Keratinocyte (primary cell): ENCODE results near the gene DIPK1A. TPM values are rescaled to one million over a fixed set of nuclear protein-coding genes. Genes with fewer than 3 reads are reported as not detected.
"Not testable (repeated sequence)": the region's sequence is repeated elsewhere in the genome, so short reads cannot be mapped to it uniquely, and the experiment has no call there.

Source experiments
- DNase-seq: peaks from one replicate; pipeline ENCODE4 v3.0.0-alpha.2; 2011; ENCODE audit warnings: low read depth, missing footprints, low spot score
- FAIRE-seq: peaks from 2 replicates; lab custom pipeline; 2011; peaks lifted over from hg19 to GRCh38; lab: Jason Lieb, UNC
- H2AFZ ChIP-seq: 2 replicates; pipeline ENCODE4 v1.6.0; 2012; ENCODE audit warnings: low read length, control low read depth, inconsistent platforms; ENCODE audit not compliant: control insufficient read depth
- H3K27ac ChIP-seq: 2 replicates; pipeline ENCODE4 v1.5.1; 2011; ENCODE audit warnings: low read length; ENCODE audit not compliant: control insufficient read depth, insufficient read depth
- H3K27me3 ChIP-seq: 3 replicates; pipeline ENCODE4 v1.6.0; 2011; ENCODE audit warnings: low read length; ENCODE audit not compliant: control insufficient read depth, insufficient read depth; ENCODE audit errors: extremely low read depth
- H3K36me3 ChIP-seq, 2 experiments: 2 replicates in 1 of 2; 3 replicates in 1 of 2; pipeline ENCODE4 v1.5.1; 2011; ENCODE audit warnings: low read length in 2 of 2, mild to moderate bottlenecking in 1 of 2; ENCODE audit not compliant: control insufficient read depth in 2 of 2, insufficient read depth in 2 of 2; ENCODE audit errors: extremely low read depth in 1 of 2
- H3K4me1 ChIP-seq: 3 replicates; pipeline ENCODE4 v1.5.1; 2011; ENCODE audit warnings: low read length; ENCODE audit not compliant: control insufficient read depth, insufficient read depth; ENCODE audit errors: extremely low read depth
- H3K4me2 ChIP-seq: 3 replicates; pipeline ENCODE4 v1.6.0; 2011; ENCODE audit warnings: low read depth, low read length; ENCODE audit not compliant: control insufficient read depth, insufficient read depth; ENCODE audit errors: extremely low read depth
- H3K4me3 ChIP-seq, 3 experiments: fragments of 200-600 bp in 1 of 3; sonication (generic) in 1 of 3; 2 replicates in 2 of 3; 3 replicates in 1 of 3; pipeline ENCODE4 v1.5.1; 2011 to 2016; ENCODE audit warnings: low read length in 3 of 3, mild to moderate bottlenecking in 3 of 3, control low read depth in 2 of 3, inconsistent platforms in 1 of 3, low read depth in 1 of 3, mixed read lengths in 1 of 3, mixed run types in 1 of 3, moderate library complexity in 1 of 3; ENCODE audit not compliant: control insufficient read depth in 2 of 3, insufficient read depth in 2 of 3; ENCODE audit errors: extremely low read depth in 1 of 3
- H3K79me2 ChIP-seq: 2 replicates; pipeline ENCODE4 v1.6.0; 2012; ENCODE audit warnings: low read length; ENCODE audit not compliant: control insufficient read depth, insufficient read depth
- H3K9ac ChIP-seq: 3 replicates; pipeline ENCODE4 v1.6.0; 2011; ENCODE audit warnings: low read length; ENCODE audit not compliant: control insufficient read depth, insufficient read depth; ENCODE audit errors: extremely low read depth
- H3K9me1 ChIP-seq: 3 replicates; pipeline ENCODE4 v1.6.0; 2011; ENCODE audit warnings: low read length; ENCODE audit not compliant: control insufficient read depth, insufficient read depth; ENCODE audit errors: extremely low read depth
- H3K9me3 ChIP-seq: 2 replicates; pipeline ENCODE4 v1.5.1; 2012; ENCODE audit warnings: low read depth, low read length; ENCODE audit not compliant: control insufficient read depth
- H4K20me1 ChIP-seq: 3 replicates; pipeline ENCODE4 v1.6.0; 2011; ENCODE audit warnings: low read length; ENCODE audit not compliant: control insufficient read depth, insufficient read depth; ENCODE audit errors: extremely low read depth
- CTCF ChIP-seq, 3 experiments: IDR thresholded peaks in 1 of 3; conservative IDR thresholded peaks in 1 of 3; optimal IDR thresholded peaks in 1 of 3; 2 replicates in 2 of 3; 3 replicates in 1 of 3; pipeline versions ENCODE3 to v1.5.1; 2011; ENCODE audit warnings: low read length in 3 of 3, mild to moderate bottlenecking in 3 of 3, moderate library complexity in 2 of 3, control low read depth in 1 of 3, inconsistent platforms in 1 of 3; ENCODE audit not compliant: insufficient read depth in 2 of 3; ENCODE audit errors: extremely low read depth in 1 of 3
- EZH2 ChIP-seq: IDR thresholded peaks from one replicate; pipeline ENCODE4 v1.6.1; 2012; ENCODE audit warnings: inconsistent platforms, mild to moderate bottlenecking, low read length, moderate library complexity
- dilution Hi-C: fragments of 300-500 bp; cut with MboI; formaldehyde crosslinking; loops from one replicate; pipeline ENCODE4 v1.7.0; 2020; ENCODE audit warnings: low sequenced_read_pairs; ENCODE audit not compliant: extremely low pct_ligation_motif_present
- polyA plus RNA-seq, 5 experiments: library from polyadenylated mRNA; depleted of rRNA in 3 of 5; stranded (reverse) in 3 of 5; stranded (forward) in 1 of 5; unstranded in 1 of 5; fragments of >200 nt; gene quantifications; 1 replicate in 1 of 5; 2 replicates in 3 of 5; 3 replicates in 1 of 5; pipeline versions ENCODE4 v1.2.1 to v1.2.3, GENCODE V29; 2011 to 2012; ENCODE audit warnings: missing spikeins in 2 of 5, low read depth in 1 of 5, low replicate concordance in 1 of 5

Gene DIPK1A
- polyA plus RNA-seq, 1 donor (not counting 4 experiments of a cell fraction or from before 2014, with no cell fraction given): 22.0 TPM

DNA sequence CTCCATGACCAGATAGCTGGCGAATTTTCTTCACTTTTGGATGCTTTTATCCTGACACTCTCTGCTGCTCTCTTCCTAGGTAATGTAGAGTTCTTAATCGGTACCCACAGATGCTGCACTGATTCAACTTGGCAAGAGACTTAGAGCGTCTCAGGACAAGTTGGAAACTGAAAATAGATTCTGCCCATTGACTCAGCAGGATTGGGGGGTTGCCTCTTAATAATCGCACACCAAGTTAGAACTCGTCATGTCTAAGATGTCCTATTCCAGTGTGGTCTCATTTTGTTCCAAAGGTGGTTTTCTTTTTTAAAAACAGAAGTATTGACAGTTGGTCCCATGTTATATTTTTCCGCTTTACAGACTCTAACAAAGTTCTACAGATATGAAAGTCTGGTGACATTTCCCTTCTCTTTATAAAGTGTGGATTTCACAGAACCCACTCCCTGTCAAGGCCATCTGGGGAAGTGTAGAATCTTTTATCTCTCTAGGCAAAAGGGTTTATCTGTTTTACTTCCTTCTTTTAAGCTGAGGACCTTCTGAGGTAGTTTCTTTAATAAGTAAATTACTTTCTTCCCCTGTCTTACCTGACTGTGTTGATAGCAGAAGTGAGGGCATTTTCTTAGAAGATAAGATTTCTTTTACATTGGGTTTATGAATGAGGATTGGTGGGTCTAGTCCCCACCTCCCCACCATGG is 12.1 kb upstream of the DIPK1A start:
- FAIRE-seq (peak; percentile 93), DNase-seq (no peak)
- H3K27me3 ChIP-seq: no peaks in the 10 kb centered on the region
- H3K4me2 ChIP-seq: peak overlapping the region; percentile 46
- no peaks in the 10 kb centered on the region for H3K36me3 ChIP-seq
- dilution Hi-C loops: no loop called here
- peak overlapping the region; percentile 29 for H2AFZ ChIP-seq
- TF ChIP-seq EZH2 (no peak), CTCF (optimal IDR thresholded peaks at IDR 0.05 in 1 of 3, IDR thresholded peaks at IDR 0.05 in 1 of 3, conservative IDR thresholded peaks at IDR 0.05 in 1 of 3; ENCODE audit: extremely low read depth in 1 of 3, insufficient read depth in 2 of 3, low read length in 3 of 3) (no peak)
- H3K27ac ChIP-seq: no peak overlapping the region
- no peaks in the 10 kb centered on the region for H3K9me3 ChIP-seq
- H3K4me3 ChIP-seq: peak overlapping the region in 1 of 3 experiments; percentile 35
- no peaks in the 10 kb centered on the region for H3K9me1 ChIP-seq
- peaks cover 19% of the 10 kb centered on the region for H3K4me1 ChIP-seq
- H4K20me1 ChIP-seq: no peaks in the 10 kb centered on the region
- no peak overlapping the region for H3K9ac ChIP-seq
- H3K79me2 ChIP-seq: no peaks in the 10 kb centered on the region

- dilution Hi-C loops: no loop called here
Observed at GRCh38 chr1:92972409-92973129, 11.3 kb upstream of the DIPK1A start.

GRCh38 chr1:92971932-92972331 is 10.7 kb upstream of the DIPK1A start:
- H3K27me3 ChIP-seq, H3K36me3 ChIP-seq, DNase-seq, H3K27ac ChIP-seq, H3K79me2 ChIP-seq, FAIRE-seq, H3K9me3 ChIP-seq, dilution Hi-C loops, H4K20me1 ChIP-seq, H2AFZ ChIP-seq, H3K4me2 ChIP-seq, H3K9ac ChIP-seq, H3K4me3 ChIP-seq, H3K9me1 ChIP-seq: not testable (repeated sequence)
- peaks cover 19% of the 10 kb centered on the region for H3K4me1 ChIP-seq

More at GRCh38 chr1:92972409-92973129, 11.3 kb upstream of the DIPK1A start:
- Histone ChIP-seq H3K27me3 (no peaks in the 10 kb centered on the region), H3K4me1 (peaks cover 19% of the 10 kb centered on the region), H3K27ac (no peak overlapping the region), H3K36me3 (no peaks in the 10 kb centered on the region), H2AFZ (no peak overlapping the region), H4K20me1 (no peaks in the 10 kb centered on the region), H3K9ac (no peak overlapping the region), H3K4me2 (peak overlapping the region; percentile 46), H3K79me2 (no peaks in the 10 kb centered on the region), H3K4me3 (peak overlapping the region in 1 of 3 experiments; percentile 35), H3K9me1 (no peaks in the 10 kb centered on the region), H3K9me3 (no peaks in the 10 kb centered on the region)
- FAIRE-seq (no peak), DNase-seq (no peak)
- TF ChIP-seq EZH2 (no peak), CTCF (optimal IDR thresholded peaks at IDR 0.05 in 1 of 3, IDR thresholded peaks at IDR 0.05 in 1 of 3, conservative IDR thresholded peaks at IDR 0.05 in 1 of 3; ENCODE audit: extremely low read depth in 1 of 3, insufficient read depth in 2 of 3, low read length in 3 of 3) (no peak)
